ENCODE measurements around the gene INPP5K. TPM values are rescaled to one million over a fixed set of nuclear protein-coding genes. Genes with fewer than 3 reads are reported as not detected.
"Not testable (repeated sequence)": the region's sequence is repeated elsewhere in the genome, so short reads cannot be mapped to it uniquely, and the experiment has no call there.

INPP5K gene
- total RNA-seq, 3 donors from 2014 or later = 43.7 to 49.9 (median 47.6) TPM

GRCh38 chr17:1515640-1516387 is 598 bp downstream of the INPP5K start:
- Histone ChIP-seq H3K36me3 (ENCODE audit: low read depth) (peaks cover 5% of the 10 kb centered on the region), H3K4me1 (ENCODE audit: low read depth) (peaks cover 41% of the 10 kb centered on the region), H3K4me3 (peak overlapping the region; percentile 92), H3K9me3 (no peaks in the 10 kb centered on the region)
- intact Hi-C loops (cut with DNase I, micrococcal nuclease) = loop anchor here (5.0 to 10.0 kb wide), 3 partner anchors 141 to 241 kb away; partner anchors contain the start of genes BHLHA9 (in 1 of the 2) and TRARG1 (in 1 of the 2)
- ATAC-seq (peak; percentile 57), DNase-seq (peak in 2 of 3 donors; percentile 49 to 84)
- peak; percentile 49 for TF ChIP-seq CTCF (IDR thresholded peaks at IDR 0.05)

DNA sequence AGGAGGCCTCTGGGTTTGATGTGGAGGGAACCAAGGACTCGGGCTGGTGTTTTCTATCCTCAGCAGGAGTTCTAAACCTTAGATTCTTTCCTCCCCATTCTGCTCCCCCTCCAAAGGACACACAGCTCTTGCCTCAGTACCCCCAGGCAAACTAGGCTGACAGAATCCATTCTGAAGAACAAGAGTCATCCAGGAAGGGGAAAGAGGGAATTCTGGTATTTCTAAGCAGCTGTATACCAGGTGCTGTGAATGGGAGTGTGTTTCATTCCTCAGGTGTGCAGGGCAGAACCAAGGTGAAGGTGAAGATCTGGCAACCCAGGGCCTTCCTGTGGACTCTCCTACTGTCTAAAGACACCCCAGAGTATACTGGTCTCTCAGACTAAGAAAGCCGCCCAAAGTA is 4.1 kb downstream of the INPP5K start:
- Histone ChIP-seq H3K4me1 (ENCODE audit: low read depth) (peaks cover 56% of the 10 kb centered on the region), H3K9me3 (no peaks in the 10 kb centered on the region), H3K36me3 (ENCODE audit: low read depth) (peaks cover 5% of the 10 kb centered on the region), H3K4me3 (no peak overlapping the region)
- no peak for DNase-seq
- TF ChIP-seq CTCF (IDR thresholded peaks at IDR 0.05) = no peak
- ATAC-seq = no peak
- intact Hi-C loops (cut with DNase I, micrococcal nuclease) = loop anchor here (10.0 kb wide), 2 partner anchors 138 to 238 kb away; partner anchors contain the start of genes BHLHA9 (in 1 of the 2) and TRARG1 (in 1 of the 2)

GRCh38 chr17:1511756-1512321 is 4.6 kb downstream of the INPP5K start:
- intact Hi-C loops (cut with DNase I, micrococcal nuclease) = loop anchor here (10.0 kb wide), 2 partner anchors 137 to 237 kb away; partner anchors contain the start of genes BHLHA9 (in 1 of the 2) and TRARG1 (in 1 of the 2)
- peaks cover 4% of the 10 kb centered on the region for H3K36me3 ChIP-seq (ENCODE audit: low read depth)
- H3K9me3 ChIP-seq = no peaks in the 10 kb centered on the region
- H3K4me1 ChIP-seq (ENCODE audit: low read depth) = peaks cover 56% of the 10 kb centered on the region
- DNase-seq (peak in 2 of 3 donors; percentile 67 to 70), ATAC-seq (peak; percentile 31)
- no peak overlapping the region for H3K4me3 ChIP-seq
- no peak for TF ChIP-seq CTCF (IDR thresholded peaks at IDR 0.05)

DNA sequence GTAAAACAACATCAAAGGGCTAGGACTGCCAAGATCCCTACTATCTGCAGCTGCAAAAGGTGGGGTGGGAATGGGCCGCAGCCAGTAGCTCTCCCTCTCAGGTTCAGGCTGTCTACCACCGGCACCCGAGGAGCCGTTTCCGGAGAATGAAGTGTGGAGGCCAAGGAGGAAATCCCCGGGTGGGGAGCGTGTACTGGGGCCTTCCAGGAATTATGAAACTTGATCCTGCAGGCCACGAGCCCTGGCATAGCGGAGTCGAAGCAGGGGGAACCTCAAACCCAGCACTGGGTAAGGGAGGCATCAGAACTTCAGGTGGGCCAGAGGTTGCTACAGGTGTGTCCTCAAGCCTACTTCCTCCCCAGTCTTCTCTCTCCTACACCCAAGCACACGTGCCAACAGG is 5.1 kb downstream of the INPP5K start:
- Histone ChIP-seq H3K36me3 (ENCODE audit: low read depth) (no peaks in the 10 kb centered on the region), H3K4me3 (no peak overlapping the region), H3K9me3 (no peaks in the 10 kb centered on the region), H3K4me1 (ENCODE audit: low read depth) (peaks cover 53% of the 10 kb centered on the region)
- intact Hi-C loops (cut with DNase I, micrococcal nuclease) = loop anchor here (10.0 kb wide), 2 partner anchors 136 to 236 kb away; partner anchors contain the start of genes BHLHA9 (in 1 of the 2) and TRARG1 (in 1 of the 2)
- peak in 1 of 3 donors; percentile 56 for DNase-seq
- peak; percentile 6 for ATAC-seq
- no peak for TF ChIP-seq CTCF (IDR thresholded peaks at IDR 0.05)

DNA sequence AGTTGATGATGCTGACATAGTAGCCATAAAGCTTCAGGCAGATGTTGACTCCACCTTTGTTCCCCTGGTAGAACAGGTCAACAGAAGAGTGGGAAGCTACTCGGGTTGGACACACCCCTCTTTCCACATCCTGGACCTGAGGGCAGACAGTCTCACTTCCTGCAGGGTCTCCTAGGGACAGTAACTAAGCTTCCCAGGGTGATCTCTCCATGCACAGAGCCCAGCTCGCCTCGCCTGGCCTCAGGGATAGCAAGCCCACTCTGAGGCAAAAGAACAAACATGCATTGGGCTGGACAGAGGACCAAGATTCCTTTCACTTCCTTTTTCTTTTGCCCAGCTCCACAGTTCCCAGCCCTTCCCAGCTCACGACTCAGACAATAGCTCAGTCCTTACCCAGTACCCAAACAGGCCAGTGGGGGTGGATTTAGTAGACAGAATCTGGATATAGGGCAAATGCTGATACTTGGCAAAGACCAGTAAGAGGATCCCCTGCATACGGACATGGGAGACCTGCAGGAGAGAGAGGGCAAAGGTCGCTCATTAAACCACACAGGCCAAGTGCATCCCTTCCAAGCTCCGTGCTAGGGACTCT is 7.0 kb downstream of the INPP5K start:
- Histone ChIP-seq H3K4me1 (ENCODE audit: low read depth) (peaks cover 41% of the 10 kb centered on the region), H3K36me3 (ENCODE audit: low read depth) (no peaks in the 10 kb centered on the region), H3K4me3 (no peak overlapping the region), H3K9me3 (no peaks in the 10 kb centered on the region)
- intact Hi-C loops (cut with DNase I, micrococcal nuclease) = no loop called here
- no peak for TF ChIP-seq CTCF (IDR thresholded peaks at IDR 0.05)
- ATAC-seq (peak; percentile 88), DNase-seq (peak in 2 of 3 donors; percentile 61 to 80)

DNA sequence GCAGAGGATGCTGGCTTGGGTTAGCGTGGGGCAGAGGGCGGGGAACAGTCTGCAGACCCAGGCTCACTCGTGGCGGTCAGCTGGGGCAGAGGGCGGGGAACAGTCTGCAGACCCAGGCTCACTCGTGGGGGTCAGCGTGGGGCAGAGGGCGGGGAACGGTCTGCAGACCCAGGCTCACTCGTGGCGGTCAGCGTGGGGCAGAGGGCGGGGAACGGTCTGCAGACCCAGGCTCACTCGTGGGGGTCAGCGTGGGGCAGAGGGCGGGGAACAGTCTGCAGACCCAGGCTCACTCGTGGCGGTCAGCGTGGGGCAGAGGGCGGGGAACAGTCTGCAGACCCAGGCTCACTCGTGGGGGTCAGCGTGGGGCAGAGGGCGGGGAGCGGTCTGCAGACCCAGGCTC is 7.7 kb downstream of the INPP5K start:
- H3K36me3 ChIP-seq (ENCODE audit: low read depth); H3K4me3 ChIP-seq: not testable (repeated sequence)

More for the DNA sequence above, 7.7 kb downstream of the INPP5K start:
- H3K9me3 ChIP-seq; intact Hi-C loops (cut with DNase I, micrococcal nuclease); ATAC-seq; DNase-seq: not testable (repeated sequence)
- H3K4me1 ChIP-seq (ENCODE audit: low read depth) = peaks cover 41% of the 10 kb centered on the region
